IPS DF 4.7 (cell line): ENCODE measurements around the gene CST3.
"Not testable (repeated sequence)": the region's sequence is repeated elsewhere in the genome, so short reads cannot be mapped to it uniquely, and the experiment has no call there.

ENCODE experiments used
- DNase-seq: peaks from one replicate; pipeline ENCODE4 v3.0.0-alpha.2; 2013; ENCODE audit warnings: low spot score; ENCODE audit errors: extremely low read depth

The CST3 gene

GRCh38 chr20:23643659-23644058 is 5.9 kb upstream of the CST3 start:
- DNase-seq = no peak

- no peak for DNase-seq
Observed at GRCh38 chr20:23641936-23642751, 4.4 kb upstream of the CST3 start.

GRCh38 chr20:23640671-23641667 is 3.2 kb upstream of the CST3 start:
- no peak for DNase-seq

- DNase-seq = no peak
Observed at GRCh38 chr20:23640018-23640601, 2.4 kb upstream of the CST3 start.

GRCh38 chr20:23639490-23639958 is 1.8 kb upstream of the CST3 start:
- DNase-seq = no peak

- no peak for DNase-seq
Observed at GRCh38 chr20:23638309-23638708, 554 bp upstream of the CST3 start.

GRCh38 chr20:23636908-23637281 is 860 bp downstream of the CST3 start:
- no peak for DNase-seq

- DNase-seq = no peak
Observed at GRCh38 chr20:23636182-23636907, 1.4 kb downstream of the CST3 start.

- not testable (repeated sequence) for DNase-seq
Observed at GRCh38 chr20:23635768-23636090, 2.0 kb downstream of the CST3 start.

GRCh38 chr20:23634985-23635767 is 2.6 kb downstream of the CST3 start:
- no peak for DNase-seq

GRCh38 chr20:23634044-23634801 is 3.5 kb downstream of the CST3 start:
- DNase-seq = no peak

- no peak for DNase-seq
Observed at GRCh38 chr20:23632711-23633573, 4.8 kb downstream of the CST3 start.

GRCh38 chr20:23631981-23632710 is 5.6 kb downstream of the CST3 start:
- no peak for DNase-seq

- DNase-seq = no peak
Observed at GRCh38 chr20:23631226-23631822, 6.4 kb downstream of the CST3 start.

GRCh38 chr20:23630392-23630849 is 7.3 kb downstream of the CST3 start:
- DNase-seq = no peak

GRCh38 chr20:23629542-23630391 is 8.0 kb downstream of the CST3 start:
- DNase-seq = no peak
